Retinal pigment epithelial cell (primary cell): ENCODE results near the gene MCHR1.

ENCODE experiments used
- DNase-seq: peaks from one replicate; pipeline ENCODE4 v3.0.0-alpha.2; 2010; ENCODE audit warnings: low read depth
- H3K4me3 ChIP-seq: 2 replicates; pipeline ENCODE4 v1.5.1; 2011; ENCODE audit warnings: mild to moderate bottlenecking, low read length, control low read depth, moderate library complexity
- CTCF ChIP-seq: conservative IDR thresholded peaks from 2 replicates; pipeline ENCODE4 v1.5.1; 2011; ENCODE audit warnings: low read depth, low read length, control low read depth, inconsistent platforms

Gene MCHR1

GRCh38 chr22:40680819-40681183, 1.5 kb downstream of the MCHR1 start:
- no peak for TF ChIP-seq CTCF
- no peak overlapping the region for H3K4me3 ChIP-seq
- no peak for DNase-seq

GRCh38 chr22:40681451-40681850, 2.2 kb downstream of the MCHR1 start:
- no peak for TF ChIP-seq CTCF
- no peak overlapping the region for H3K4me3 ChIP-seq
- DNase-seq, result no peak

GRCh38 chr22:40684728-40685127, 5.4 kb downstream of the MCHR1 start:
- no peak overlapping the region for H3K4me3 ChIP-seq
- no peak for TF ChIP-seq CTCF
- no peak for DNase-seq

GRCh38 chr22:40685406-40685805, 6.1 kb downstream of the MCHR1 start:
- no peak for DNase-seq
- no peak overlapping the region for H3K4me3 ChIP-seq
- no peak for TF ChIP-seq CTCF

- no peak for TF ChIP-seq CTCF
- DNase-seq, result no peak
- no peak overlapping the region for H3K4me3 ChIP-seq
Observed at GRCh38 chr22:40687706-40688105, 8.4 kb downstream of the MCHR1 start.

GRCh38 chr22:40690370-40690769, 11.1 kb downstream of the MCHR1 start:
- DNase-seq, result no peak
- H3K4me3 ChIP-seq, result no peak overlapping the region
- TF ChIP-seq CTCF, result no peak

GRCh38 chr22:40691532-40691931, 12.2 kb downstream of the MCHR1 start:
- TF ChIP-seq CTCF, result no peak
- DNase-seq, result no peak
- H3K4me3 ChIP-seq, result no peak overlapping the region
